Left kidney (tissue), 2 donors: ENCODE results near the gene ZIK1. TPM values are rescaled to one million over a fixed set of nuclear protein-coding genes. Genes with fewer than 3 reads are reported as not detected.

Experiments used
- DNase-seq: peaks from one replicate; pipeline ENCODE4 v3.0.0-alpha.2; 2013
- polyA plus RNA-seq: library from polyadenylated mRNA; unstranded; fragments of 120-200 nt; gene quantifications from one replicate; pipeline ENCODE4 v1.2.1, GENCODE V29; 2013; ENCODE audit not compliant: insufficient read length

Gene ZIK1
- polyA plus RNA-seq, 1 donor, result 24.8 TPM

DNA sequence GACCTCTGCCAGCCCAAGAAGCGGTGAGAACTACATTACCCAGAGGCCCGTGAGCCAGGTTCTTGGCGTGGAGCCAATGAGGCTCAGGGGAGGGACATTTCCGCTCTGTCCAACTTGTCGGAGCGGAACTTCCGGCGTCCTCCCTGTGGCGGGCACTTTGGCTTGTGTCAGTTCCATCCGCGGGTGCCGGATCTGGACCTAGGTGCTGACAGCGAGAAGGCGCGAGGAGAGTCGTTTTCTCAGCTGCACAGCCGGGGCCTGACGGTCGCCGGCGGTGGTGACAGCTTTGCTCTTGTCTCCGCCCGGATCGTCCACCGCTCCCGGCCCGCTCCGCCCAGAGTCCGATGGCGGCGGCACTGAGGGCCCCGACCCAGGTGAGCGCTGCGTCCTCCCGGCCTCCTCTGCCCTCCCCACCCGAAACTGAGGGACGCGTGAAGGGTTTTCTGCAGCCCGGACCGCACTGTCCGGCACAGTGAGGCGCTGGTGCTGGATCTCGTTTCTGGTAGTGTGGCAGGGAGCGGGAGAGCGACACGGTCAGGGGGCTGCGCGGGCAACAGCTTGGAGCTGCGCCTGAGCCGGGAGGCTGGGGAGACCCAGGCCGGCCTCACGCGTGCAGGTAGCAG is 15.9 kb downstream of the ZIK1 start, which contains the start of gene ZNF530:
ZNF530 (plus strand) TSS at position 125 of the 623 bp plus-strand sequence. CDS start 4,461 bp downstream, outside the sequence.
- peak; percentile 95 for DNase-seq

DNA sequence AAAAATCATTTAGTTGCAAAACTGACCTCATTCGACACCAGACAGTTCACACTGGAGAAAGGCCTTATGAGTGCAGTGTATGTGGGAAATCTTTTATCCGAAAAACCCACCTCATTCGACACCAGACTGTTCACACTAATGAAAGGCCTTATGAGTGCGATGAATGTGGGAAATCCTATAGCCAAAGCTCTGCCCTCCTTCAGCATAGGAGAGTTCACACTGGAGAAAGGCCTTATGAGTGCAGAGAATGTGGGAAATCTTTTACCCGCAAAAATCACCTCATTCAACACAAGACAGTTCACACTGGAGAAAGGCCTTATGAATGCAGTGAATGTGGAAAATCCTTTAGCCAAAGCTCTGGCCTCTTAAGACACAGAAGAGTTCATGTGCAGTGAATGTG is 23.0 kb downstream of the ZIK1 start:
- no peak for DNase-seq

GRCh38 chr19:57611113-57611512 is 27.2 kb downstream of the ZIK1 start:
- DNase-seq, result no peak

GRCh38 chr19:57613941-57614743 is 30.2 kb downstream of the ZIK1 start, which contains the start of gene ZNF134:
ZNF134 (plus strand) TSS chr19:57614242; CDS start chr19:57619469, 5,227 bp downstream.
- DNase-seq, result peak; percentile 92

DNA sequence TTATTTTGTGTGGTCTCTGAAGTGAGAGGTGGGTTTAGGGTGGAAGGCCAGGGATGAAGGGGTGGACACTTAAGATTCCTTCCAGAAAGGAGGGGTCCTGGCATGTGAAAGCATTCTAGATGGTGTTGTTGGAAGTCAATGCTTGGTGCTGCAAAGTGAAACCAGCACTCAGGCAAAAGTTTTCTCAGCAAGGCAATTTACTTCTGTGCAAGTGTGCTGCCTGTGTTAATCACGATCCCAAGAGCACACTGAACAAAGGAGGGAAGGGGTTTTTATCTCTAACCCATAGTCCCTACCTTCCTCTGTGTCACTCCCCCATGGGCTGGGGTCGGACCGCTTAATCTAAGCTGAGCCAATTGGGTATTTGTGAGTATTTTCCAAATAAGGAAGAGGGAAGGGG is 31.4 kb downstream of the ZIK1 start:
- no peak for DNase-seq

DNA sequence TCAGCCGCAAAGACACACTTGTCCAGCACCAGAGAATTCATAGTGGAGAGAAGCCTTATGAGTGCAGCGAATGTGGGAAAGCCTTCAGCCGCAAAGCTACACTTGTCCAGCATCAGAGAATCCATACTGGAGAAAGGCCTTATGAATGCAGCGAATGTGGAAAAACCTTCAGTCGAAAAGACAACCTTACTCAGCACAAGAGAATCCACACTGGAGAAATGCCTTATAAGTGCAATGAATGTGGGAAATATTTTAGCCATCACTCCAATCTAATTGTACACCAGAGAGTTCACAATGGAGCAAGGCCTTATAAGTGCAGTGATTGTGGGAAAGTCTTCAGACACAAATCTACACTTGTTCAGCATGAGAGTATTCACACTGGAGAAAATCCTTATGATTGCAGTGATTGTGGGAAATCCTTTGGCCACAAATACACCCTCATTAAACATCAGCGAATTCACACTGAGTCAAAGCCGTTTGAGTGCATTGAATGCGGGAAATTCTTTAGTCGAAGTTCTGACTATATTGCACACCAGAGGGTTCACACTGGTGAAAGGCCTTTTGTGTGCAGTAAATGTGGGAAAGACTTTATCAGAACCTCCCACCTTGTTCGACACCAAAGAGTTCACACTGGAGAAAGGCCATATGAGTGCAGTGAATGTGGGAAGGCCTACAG is 36.9 kb downstream of the ZIK1 start:
- no peak for DNase-seq

- DNase-seq, result no peak
Observed at GRCh38 chr19:57623091-57623490, 39.1 kb downstream of the ZIK1 start.

- peak; percentile 95 for DNase-seq
Observed at GRCh38 chr19:57632987-57633831, 49.3 kb downstream of the ZIK1 start, which contains the start of gene ZNF211. ZNF211 (plus strand) TSS chr19:57633168; CDS start chr19:57633347, 179 bp downstream.

- DNase-seq, result no peak
Observed at GRCh38 chr19:57633832-57634131, 49.8 kb downstream of the ZIK1 start.

GRCh38 chr19:57637379-57637778 is 53.4 kb downstream of the ZIK1 start:
- DNase-seq, result no peak

DNA sequence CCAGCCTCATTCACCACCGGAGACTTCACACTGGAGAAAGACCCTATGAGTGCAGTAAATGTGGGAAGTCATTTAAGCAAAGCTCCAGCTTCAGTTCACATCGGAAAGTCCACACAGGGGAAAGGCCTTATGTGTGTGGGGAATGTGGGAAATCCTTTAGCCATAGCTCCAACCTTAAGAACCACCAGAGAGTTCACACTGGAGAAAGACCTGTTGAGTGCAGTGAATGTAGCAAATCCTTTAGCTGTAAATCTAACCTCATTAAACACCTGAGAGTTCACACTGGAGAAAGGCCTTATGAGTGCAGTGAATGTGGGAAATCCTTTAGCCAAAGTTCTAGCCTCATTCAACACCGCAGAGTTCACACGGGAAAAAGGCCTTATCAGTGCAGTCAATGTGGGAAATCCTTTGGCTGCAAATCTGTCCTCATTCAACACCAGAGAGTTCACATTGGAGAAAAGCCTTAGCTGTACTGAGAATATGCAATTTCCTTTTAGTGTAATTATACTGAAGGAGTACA is 57.8 kb downstream of the ZIK1 start:
- no peak for DNase-seq

GRCh38 chr19:57642396-57643046 is 58.6 kb downstream of the ZIK1 start:
- DNase-seq, result no peak

Other genes with a start within 250 kb of the ZIK1 start
- 20.0 TPM for gene ZNF304, start 232.9 kb upstream of the ZIK1 start, polyA plus RNA-seq
- 14.6 TPM for gene TRAPPC2B, start 220.6 kb upstream of the ZIK1 start, polyA plus RNA-seq
- 7.3 TPM for gene ZNF547, start 220.6 kb upstream of the ZIK1 start, polyA plus RNA-seq
- gene ZNF548, start 194.3 kb upstream of the ZIK1 start, polyA plus RNA-seq, result 34.8 TPM
- gene ZNF17, start 173.0 kb upstream of the ZIK1 start, polyA plus RNA-seq, result 17.7 TPM
- 15.2 TPM for gene ZNF749, start 148.8 kb upstream of the ZIK1 start, polyA plus RNA-seq
- 7.6 TPM for gene VN1R1, start 127.0 kb upstream of the ZIK1 start, polyA plus RNA-seq
- 27.2 TPM for gene ZNF772, start 106.6 kb upstream of the ZIK1 start, polyA plus RNA-seq
- 26.3 TPM for gene ZNF419, start 96.4 kb upstream of the ZIK1 start, polyA plus RNA-seq
- gene ZNF773, start 84.2 kb upstream of the ZIK1 start, polyA plus RNA-seq, result 16.6 TPM
- gene ZNF549, start 56.8 kb upstream of the ZIK1 start, polyA plus RNA-seq, result 20.9 TPM
- gene ZNF550, start 24.3 kb upstream of the ZIK1 start, polyA plus RNA-seq, result 22.9 TPM
- gene ZNF416, start 5.2 kb upstream of the ZIK1 start, polyA plus RNA-seq, result 9.3 TPM
- gene ZNF530, start 15.7 kb downstream of the ZIK1 start, polyA plus RNA-seq, result 7.2 TPM
- gene ZNF134, start 30.1 kb downstream of the ZIK1 start, polyA plus RNA-seq, result 31.3 TPM
- 48.8 TPM for gene ZNF211, start 49.0 kb downstream of the ZIK1 start, polyA plus RNA-seq
- 0.17 TPM for gene ZSCAN4, start 84.8 kb downstream of the ZIK1 start, polyA plus RNA-seq
- 20.3 TPM for gene ZNF551, start 97.8 kb downstream of the ZIK1 start, polyA plus RNA-seq
- 42.4 TPM for gene ZNF154, start 125.1 kb downstream of the ZIK1 start, polyA plus RNA-seq
- 24.4 TPM for gene ZNF671, start 143.5 kb downstream of the ZIK1 start, polyA plus RNA-seq
- 46.8 TPM for gene ZNF776, start 162.7 kb downstream of the ZIK1 start, polyA plus RNA-seq
- 33.8 TPM for gene ZNF586, start 185.5 kb downstream of the ZIK1 start, polyA plus RNA-seq
- gene ZNF552, start 230.8 kb downstream of the ZIK1 start, polyA plus RNA-seq, result 29.7 TPM
- 24.9 TPM for gene ZNF587B, start 246.2 kb downstream of the ZIK1 start, polyA plus RNA-seq